HCT116 (cell line): Measurements from ENCODE around the gene ADAMTS20. TPM values are rescaled to one million over a fixed set of nuclear protein-coding genes. Genes with fewer than 3 reads are reported as not detected.

Experiments
- ATAC-seq: fragments of 200-7000 bp; cut with Tn5 transposase; 2 replicates; pipeline ENCODE4 v1.9.1; 2020; ENCODE audit warnings: mild to moderate bottlenecking, moderate library complexity
- BruUV-seq: library from RNA; stranded (reverse); fragments of 400-500 nt; replicated peaks from 2 replicates; lab custom pipeline; 2021; lab: Mats Ljungman, UMichigan
- CTCF ChIA-PET: fragments of 300-600 bp; sonication (Branson Sonifier 250); formaldehyde crosslinking; loops from one replicate; lab custom pipeline; 2021; ENCODE audit warnings: antibody characterized with exemption; lab: Charles Lee
- POLR2A ChIA-PET: fragments of 300-600, 350-600 bp; sonication (Branson Sonifier 250); formaldehyde crosslinking; loops from one replicate; lab custom pipeline; 2021; ENCODE audit warnings: antibody characterized with exemption; lab: Charles Lee
- RAD21 ChIA-PET, 2 experiments: fragments of 300-600 bp; sonication (Branson Sonifier 250); formaldehyde crosslinking; loops; one replicate each; lab custom pipeline; 2023; ENCODE audit warnings: low total read pairs in 2 of 2; ENCODE audit not compliant: uncharacterized antibody in 2 of 2, unreplicated experiment in 2 of 2, low non-redundant PET in 1 of 2; lab: Charles Lee
- DNase-seq: peaks from one replicate; pipeline ENCODE4 v3.0.0-alpha.2; 2010; ENCODE audit warnings: low read depth, low spot score
- H2AFZ ChIP-seq: fragments of 200-600 bp; shearing (Covaris generic), sonication (generic); 2 replicates; pipeline ENCODE4 v1.6.1; 2017; ENCODE audit warnings: low read depth, mixed run types, mixed read lengths, antibody characterized with exemption, low read length; ENCODE audit not compliant: poor library complexity, severe bottlenecking
- H3K27ac ChIP-seq: 2 replicates; pipeline ENCODE4 v1.5.1; 2012; ENCODE audit warnings: low read depth, low read length
- H3K27me3 ChIP-seq: fragments of 200-600 bp; sonication (generic); 2 replicates; pipeline ENCODE4 v1.6.1; 2016; ENCODE audit warnings: mixed run types, low read length, mixed read lengths; ENCODE audit not compliant: insufficient read depth
- H3K36me3 ChIP-seq, 2 experiments: fragments of 200-500 bp in 1 of 2; fragments of 200-600 bp in 1 of 2; sonication (Bioruptor generic) in 1 of 2; sonication (generic) in 1 of 2; 2 replicates each; pipeline versions ENCODE4 v1.5.1 to v1.6.1; 2014 to 2016; ENCODE audit warnings: low read length in 2 of 2, inconsistent platforms in 1 of 2, mixed read lengths in 1 of 2, mixed run types in 1 of 2; ENCODE audit not compliant: insufficient read depth in 2 of 2, control insufficient read depth in 1 of 2
- H3K4me1 ChIP-seq, 2 experiments: fragments of 200-600 bp in 1 of 2; sonication (generic) in 1 of 2; 2 replicates each; pipeline versions ENCODE4 v1.5.1 to v1.6.1; 2012 to 2017; ENCODE audit warnings: low read length in 2 of 2, inconsistent platforms in 1 of 2, mild to moderate bottlenecking in 1 of 2, mixed read lengths in 1 of 2, mixed run types in 1 of 2, moderate library complexity in 1 of 2; ENCODE audit not compliant: insufficient read depth in 2 of 2, control insufficient read depth in 1 of 2
- H3K4me2 ChIP-seq: fragments of 200-600 bp; sonication (generic); 2 replicates; pipeline ENCODE4 v1.6.1; 2017; ENCODE audit warnings: mixed run types, low read length, mixed read lengths
- H3K4me3 ChIP-seq, 2 experiments: fragments of 200-600 bp in 1 of 2; sonication (generic) in 1 of 2; replicated peaks in 1 of 2; 2 replicates each; pipeline ENCODE4 v1.5.1; 2011 to 2016; ENCODE audit warnings: low read length in 2 of 2, control low read depth in 1 of 2, low read depth in 1 of 2, mild to moderate bottlenecking in 1 of 2, mixed read lengths in 1 of 2, mixed run types in 1 of 2
- H3K79me2 ChIP-seq: fragments of 200-600 bp; sonication (generic); 2 replicates; pipeline ENCODE4 v1.6.1; 2017; ENCODE audit warnings: mild to moderate bottlenecking, mixed run types, low read length, moderate library complexity, mixed read lengths; ENCODE audit not compliant: insufficient read depth
- H3K9ac ChIP-seq: fragments of 200-600 bp; sonication (generic); 2 replicates; pipeline ENCODE4 v1.6.1; 2016; ENCODE audit warnings: low read length, mixed read lengths
- H3K9me2 ChIP-seq: fragments of 200-600 bp; sonication (generic), shearing (Covaris generic); 2 replicates; pipeline ENCODE4 v1.6.1; 2017; ENCODE audit warnings: mixed run types, mild to moderate bottlenecking, moderate library complexity; ENCODE audit not compliant: insufficient read depth
- H3K9me3 ChIP-seq, 2 experiments: fragments of 200-500 bp in 1 of 2; fragments of 200-600 bp in 1 of 2; sonication (Bioruptor generic) in 1 of 2; sonication (generic) in 1 of 2; 2 replicates each; pipeline ENCODE4 v1.6.1; 2014 to 2017; ENCODE audit warnings: low read length in 2 of 2, mixed read lengths in 2 of 2, inconsistent platforms in 1 of 2, low read depth in 1 of 2, mild to moderate bottlenecking in 1 of 2, mixed run types in 1 of 2, moderate library complexity in 1 of 2; ENCODE audit not compliant: control insufficient read depth in 1 of 2, insufficient read depth in 1 of 2
- H4K20me1 ChIP-seq: fragments of 200-600 bp; sonication (generic), shearing (Covaris generic); 2 replicates; pipeline ENCODE4 v1.6.1; 2017; ENCODE audit warnings: mixed run types, mild to moderate bottlenecking, moderate library complexity; ENCODE audit not compliant: insufficient read depth
- ATF3 ChIP-seq: IDR thresholded peaks from 2 replicates; pipeline ENCODE4 v1.6.1; 2012
- CBX3 ChIP-seq: IDR thresholded peaks from 2 replicates; pipeline ENCODE4 v1.6.1; 2012; ENCODE audit warnings: low read depth
- EGR1 ChIP-seq: IDR thresholded peaks from 2 replicates; pipeline ENCODE4 v1.6.1; 2012; ENCODE audit warnings: low read depth
- JUND ChIP-seq: IDR thresholded peaks from 2 replicates; pipeline ENCODE4 v1.6.1; 2012
- RAD21 ChIP-seq: IDR thresholded peaks from 2 replicates; pipeline ENCODE4 v1.6.1; 2012; ENCODE audit warnings: low read depth, mild to moderate bottlenecking
- REST ChIP-seq: IDR thresholded peaks from 2 replicates; pipeline ENCODE4 v1.6.1; 2012; ENCODE audit warnings: low read depth
- SIN3A ChIP-seq: IDR thresholded peaks from 2 replicates; pipeline ENCODE4 v1.6.1; 2012; ENCODE audit warnings: low read depth
- SP1 ChIP-seq: IDR thresholded peaks from 2 replicates; pipeline ENCODE4 v1.6.1; 2012; ENCODE audit warnings: low read depth
- SRF ChIP-seq: IDR thresholded peaks from 2 replicates; pipeline ENCODE4 v1.6.1; 2012; ENCODE audit warnings: low read depth
- TCF7L2 ChIP-seq: IDR thresholded peaks from 2 replicates; pipeline ENCODE4 v1.7.0; 2011; ENCODE audit warnings: borderline replicate concordance, inconsistent platforms; ENCODE audit not compliant: insufficient read depth, insufficient read length; ENCODE audit errors: extremely low read depth
- ZNF274 ChIP-seq: fragments of 200-500 bp; sonication (Bioruptor generic); IDR thresholded peaks from 2 replicates; pipeline ENCODE4 v1.6.1; 2014; ENCODE audit warnings: mild to moderate bottlenecking, low read depth, low read length, inconsistent platforms
- intact Hi-C: fragments of 100-400 bp; cut with micrococcal nuclease; formaldehyde crosslinking; loops from 2 replicates; pipeline ENCODE4 v1.10.0; 2022
- total RNA-seq: library from RNA; stranded (reverse); gene quantifications from one replicate; pipeline ENCODE4 v1.2.1, GENCODE V29; 2021; ENCODE audit not compliant: unreplicated experiment

ADAMTS20 gene
- total RNA-seq, 1 experiment from 2014 or later: not detected

DNA sequence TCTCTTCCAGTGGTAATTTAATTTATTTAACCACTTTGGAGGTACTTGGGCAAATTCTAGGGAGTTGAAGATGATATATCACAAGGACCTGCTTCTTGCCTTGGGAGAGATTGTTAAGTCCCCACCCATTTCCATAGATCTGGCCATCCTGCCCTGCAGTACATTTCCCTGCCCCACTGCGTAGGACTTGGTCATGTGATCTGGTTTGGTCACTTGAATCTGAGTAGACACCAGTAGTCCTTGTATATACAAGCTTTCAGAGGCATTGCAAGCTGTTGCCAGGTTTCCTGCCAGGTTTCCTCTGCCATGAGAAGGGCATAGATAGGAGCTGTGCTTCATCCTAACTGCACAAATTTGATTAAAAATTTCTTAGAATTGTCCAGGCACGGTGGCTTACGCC, 200.0 kb downstream of the ADAMTS20 start:
- no peaks in the 10 kb centered on the region for H3K36me3 ChIP-seq
- no TSS peak for BruUV-seq
- no peak overlapping the region for H3K27ac ChIP-seq
- H3K4me2 ChIP-seq: no peak overlapping the region
- TF ChIP-seq RAD21 (no peak), SIN3A (no peak), EGR1 (no peak), JUND (no peak), SRF (no peak), CBX3 (no peak), ZNF274 (no peak), SP1 (no peak), ATF3 (no peak), REST (no peak), TCF7L2 (no peak)
- no peaks in the 10 kb centered on the region for H4K20me1 ChIP-seq
- RAD21 ChIA-PET: no interaction called here
- H3K4me1 ChIP-seq: no peaks in the 10 kb centered on the region
- no peak overlapping the region for H3K4me3 ChIP-seq
- POLR2A ChIA-PET: no interaction called here
- H3K9me3 ChIP-seq: no peaks in the 10 kb centered on the region
- ATAC-seq (no peak), DNase-seq (no peak)
- H3K9me2 ChIP-seq: no peaks in the 10 kb centered on the region
- H3K27me3 ChIP-seq: no peaks in the 10 kb centered on the region
- CTCF ChIA-PET: interaction anchor here (1.0 kb wide), 1 partner anchor 530 kb away, joined by 5 read pairs; no protein-coding TSS in a partner anchor
- no peak overlapping the region for H3K9ac ChIP-seq
- intact Hi-C loops: loop anchor here (5.0 kb wide), 2 partner anchors 150 to 375 kb away; no protein-coding TSS in a partner anchor
- no peak overlapping the region for H2AFZ ChIP-seq
- H3K79me2 ChIP-seq: no peaks in the 10 kb centered on the region
